ENCODE results near the gene MMP25. TPM values are rescaled to one million over a fixed set of nuclear protein-coding genes. Genes with fewer than 3 reads are reported as not detected.

Gene MMP25
- total RNA-seq, 1 experiment from 2014 or later = 0.06 TPM

DNA sequence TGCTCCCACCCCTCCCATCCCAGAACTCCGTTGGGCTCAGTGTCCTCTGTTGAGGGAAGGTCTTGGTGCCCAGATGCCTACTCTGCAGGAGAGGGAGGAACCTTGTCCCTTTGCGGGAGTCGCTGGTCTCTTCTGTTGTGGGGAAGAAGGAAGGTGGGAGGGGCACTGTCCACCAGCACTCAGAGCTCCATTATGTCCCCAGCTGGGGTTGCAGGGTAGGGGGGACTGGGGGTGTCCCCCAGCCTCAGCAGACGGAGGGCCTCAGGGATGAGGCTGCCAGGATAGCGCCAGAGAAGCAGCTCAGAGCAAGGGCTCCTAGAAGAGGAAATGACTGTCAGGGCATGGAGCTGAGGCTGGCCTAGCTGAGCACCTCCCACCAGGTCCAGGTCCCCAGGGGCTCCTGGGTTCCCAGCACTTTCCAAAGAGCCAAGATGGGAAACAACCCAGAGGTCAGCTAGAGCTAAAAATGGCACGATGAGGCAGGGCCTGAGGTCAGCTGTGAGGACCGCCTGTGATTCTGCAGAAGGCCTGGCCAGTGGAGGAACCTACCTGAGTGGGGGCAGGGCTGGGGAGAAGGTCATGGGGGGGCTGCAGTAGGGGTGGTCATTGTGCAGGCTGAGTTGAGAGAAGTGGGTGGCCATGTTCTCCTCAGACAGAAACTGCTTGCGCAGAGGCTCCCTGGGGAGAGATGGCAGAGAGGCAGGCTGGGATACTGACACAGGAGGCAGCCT is 23.5 kb upstream of the MMP25 start:
- Histone ChIP-seq H3K27ac (peak overlapping the region; percentile 95), H3K27me3 (no peaks in the 10 kb centered on the region), H3K36me3 (peaks cover 7% of the 10 kb centered on the region), H3K4me3 (peak overlapping the region; percentile 95), H3K9me3 (replicated peaks) (no peaks in the 10 kb centered on the region), H3K4me1 (peaks cover 21% of the 10 kb centered on the region)
- peak; percentile 24 to 32 for DNase-seq

DNA sequence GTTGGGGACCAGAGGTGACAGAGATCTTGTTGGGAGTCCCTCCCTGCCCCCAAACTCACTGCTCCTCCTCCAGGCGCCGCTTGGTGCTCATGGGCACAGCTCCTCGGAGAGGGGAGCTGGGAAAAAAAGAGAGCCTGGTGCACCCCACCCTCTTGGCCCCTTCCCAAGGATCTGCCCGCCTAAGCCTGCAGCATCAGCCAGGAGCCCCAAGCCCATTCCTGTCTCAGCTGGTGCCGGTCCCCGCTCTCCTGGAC is 23.0 kb upstream of the MMP25 start:
- Histone ChIP-seq H3K9me3 (replicated peaks) (no peaks in the 10 kb centered on the region), H3K4me1 (peaks cover 21% of the 10 kb centered on the region)

GRCh38 chr16:3023669-3024478 is 22.5 kb upstream of the MMP25 start, which contains the start of the genes HCFC1R1 and THOC6:
TSS of gene HCFC1R1 (minus strand) at chr16:3023942. CDS start at chr16:3023941, 1 bp downstream.
TSS of gene THOC6 (plus strand) at chr16:3024035. CDS start at chr16:3024327, 292 bp downstream.
- Histone ChIP-seq H3K27ac (peak within 1 kb of the TSS; percentile 95), H3K4me1 (peaks cover 21% of the 10 kb centered on the region), H3K4me3 (peak within 1 kb of the TSS; percentile 95), H3K9me3 (replicated peaks) (no peaks in the 10 kb centered on the region), H3K36me3 (peaks cover 7% of the 10 kb centered on the region), H3K27me3 (no peaks in the 10 kb centered on the region)
- DNase-seq = peak; percentile 98

More for the DNA sequence above, 23.0 kb upstream of the MMP25 start:
- DNase-seq = no peak
- Histone ChIP-seq H3K4me3 (peak overlapping the region; percentile 95), H3K27ac (peak overlapping the region; percentile 95; the same call in 1 of the 2 replicates), H3K27me3 (no peaks in the 10 kb centered on the region), H3K36me3 (peaks cover 7% of the 10 kb centered on the region)

- Histone ChIP-seq H3K4me3 (no peak overlapping the region), H3K9me3 (replicated peaks) (no peaks in the 10 kb centered on the region), H3K36me3 (peaks cover 7% of the 10 kb centered on the region), H3K27ac (no peak overlapping the region), H3K27me3 (no peaks in the 10 kb centered on the region), H3K4me1 (peaks cover 21% of the 10 kb centered on the region)
- no peak for DNase-seq
Observed at GRCh38 chr16:3025032-3026002, 21.0 kb upstream of the MMP25 start.

DNA sequence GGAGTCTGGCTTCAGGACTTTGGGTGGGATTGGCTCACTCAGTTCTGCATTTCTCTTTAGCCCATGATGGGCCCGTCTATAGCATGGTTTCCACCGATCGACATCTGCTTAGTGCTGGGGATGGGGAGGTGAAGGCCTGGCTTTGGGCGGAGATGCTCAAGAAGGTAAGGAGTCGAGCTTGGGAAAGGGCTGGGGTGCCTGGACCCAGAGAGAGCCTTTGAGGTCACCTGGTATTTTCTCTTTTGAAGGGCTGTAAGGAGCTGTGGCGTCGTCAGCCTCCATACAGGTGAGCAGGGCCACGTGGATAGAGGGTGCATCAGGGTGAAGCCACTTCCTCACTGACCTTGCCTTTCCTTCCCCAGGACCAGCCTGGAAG is 20.4 kb upstream of the MMP25 start:
- Histone ChIP-seq H3K4me3 (no peak overlapping the region), H3K27ac (no peak overlapping the region), H3K4me1 (peaks cover 28% of the 10 kb centered on the region), H3K27me3 (no peaks in the 10 kb centered on the region), H3K36me3 (peaks cover 7% of the 10 kb centered on the region), H3K9me3 (replicated peaks) (no peaks in the 10 kb centered on the region)
- no peak for DNase-seq

DNA sequence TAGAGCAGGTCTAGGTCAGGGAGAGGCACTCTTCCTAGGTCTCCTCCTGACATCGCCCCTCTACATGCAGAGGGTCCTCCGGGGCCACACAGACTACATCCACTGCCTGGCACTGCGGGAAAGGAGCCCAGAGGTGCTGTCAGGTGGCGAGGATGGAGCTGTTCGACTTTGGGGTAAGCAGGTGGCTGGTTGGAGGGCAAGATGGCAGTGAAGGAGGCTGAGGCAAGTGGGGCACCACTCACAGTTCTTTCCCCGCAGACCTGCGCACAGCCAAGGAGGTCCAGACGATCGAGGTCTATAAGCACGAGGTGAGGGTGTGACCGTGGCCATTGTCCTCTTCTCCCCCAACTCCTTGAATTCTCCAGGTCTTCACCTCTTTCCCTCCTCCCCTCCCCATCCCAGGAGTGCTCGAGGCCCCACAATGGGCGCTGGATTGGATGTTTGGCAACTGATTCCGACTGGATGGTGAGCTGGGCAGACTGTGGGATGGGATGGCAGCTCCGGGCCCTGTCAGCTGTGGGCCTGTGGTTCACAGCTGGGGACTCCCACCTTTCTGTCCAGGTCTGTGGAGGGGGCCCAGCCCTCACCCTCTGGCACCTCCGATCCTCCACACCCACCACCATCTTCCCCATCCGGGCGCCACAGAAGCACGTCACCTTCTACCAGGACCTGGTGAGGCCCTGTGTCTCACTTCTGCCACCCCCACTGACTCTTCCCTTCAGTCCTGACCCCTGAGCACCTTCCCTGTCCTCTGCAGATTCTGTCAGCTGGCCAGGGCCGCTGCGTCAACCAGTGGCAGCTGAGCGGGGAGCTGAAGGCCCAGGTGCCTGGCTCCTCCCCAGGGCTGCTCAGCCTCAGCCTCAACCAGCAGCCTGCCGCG is 19.5 kb upstream of the MMP25 start:
- Histone ChIP-seq H3K27me3 (peaks cover 5% of the 10 kb centered on the region), H3K4me1 (peaks cover 35% of the 10 kb centered on the region), H3K4me3 (no peak overlapping the region), H3K36me3 (peaks cover 7% of the 10 kb centered on the region; the same call in 1 of the 2 replicates), H3K9me3 (replicated peaks) (no peaks in the 10 kb centered on the region), H3K27ac (peak overlapping the region; percentile 22)
- no peak for DNase-seq

- DNase-seq = peak; percentile 63 to 66
- Histone ChIP-seq H3K27me3 (peaks cover 11% of the 10 kb centered on the region), H3K27ac (peak overlapping the region; percentile 22), H3K36me3 (peaks cover 6% of the 10 kb centered on the region; the same call in 1 of the 2 replicates), H3K4me3 (no peak overlapping the region), H3K9me3 (replicated peaks) (no peaks in the 10 kb centered on the region), H3K4me1 (peaks cover 33% of the 10 kb centered on the region)
Observed at GRCh38 chr16:3027489-3027795, 18.9 kb upstream of the MMP25 start.

- peaks cover 26% of the 10 kb centered on the region for H3K4me1 ChIP-seq
- H3K36me3 ChIP-seq = no peaks in the 10 kb centered on the region
- H3K4me3 ChIP-seq = no peak overlapping the region
- H3K27me3 ChIP-seq = peaks cover 11% of the 10 kb centered on the region
- DNase-seq = peak in 1 of 2 experiments; percentile 38
- no peak overlapping the region for H3K27ac ChIP-seq
- no peaks in the 10 kb centered on the region for H3K9me3 ChIP-seq (replicated peaks)
Observed at GRCh38 chr16:3027983-3028715, 18.2 kb upstream of the MMP25 start.

GRCh38 chr16:3028716-3029319 is 17.5 kb upstream of the MMP25 start:
- Histone ChIP-seq H3K4me1 (peaks cover 25% of the 10 kb centered on the region), H3K9me3 (replicated peaks) (no peaks in the 10 kb centered on the region), H3K27ac (no peak overlapping the region), H3K27me3 (peaks cover 11% of the 10 kb centered on the region), H3K4me3 (no peak overlapping the region), H3K36me3 (no peaks in the 10 kb centered on the region)
- DNase-seq = no peak

DNA sequence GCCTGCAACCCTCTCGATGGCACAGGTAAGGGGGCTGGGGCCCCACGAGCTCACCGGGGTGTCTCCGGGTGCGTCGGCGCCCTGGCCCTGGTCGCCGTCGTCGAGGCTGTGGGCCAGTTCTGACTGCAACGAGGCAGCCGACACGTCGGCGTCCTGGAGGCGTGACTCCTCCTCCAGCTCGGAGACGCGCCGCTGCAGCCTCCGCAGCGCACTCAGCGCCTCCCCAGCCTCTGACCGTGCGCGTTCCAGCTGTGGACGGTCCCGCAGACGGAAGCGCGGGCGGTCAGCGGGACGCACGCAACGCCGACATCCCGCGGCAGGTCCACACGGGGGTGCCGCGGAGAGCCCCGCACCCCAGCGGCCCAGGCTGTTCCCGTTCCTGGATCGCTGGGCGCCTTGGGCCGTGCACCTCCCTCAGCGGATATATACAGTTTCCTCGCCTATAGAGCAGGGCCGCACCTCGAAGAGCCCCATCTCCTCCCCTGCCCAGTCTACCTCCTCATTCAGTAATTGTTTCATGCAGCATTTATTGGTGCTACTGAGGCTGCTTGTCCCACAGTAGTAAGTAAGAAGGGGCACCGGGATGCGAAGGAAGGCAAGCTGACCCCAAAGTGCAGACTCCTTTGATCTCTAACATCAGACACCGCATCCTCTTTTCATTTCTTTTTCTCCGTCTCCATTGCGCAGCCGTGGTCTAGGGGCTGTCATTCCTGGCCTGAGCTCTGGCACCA is 16.7 kb upstream of the MMP25 start:
- H3K4me1 ChIP-seq = peaks cover 25% of the 10 kb centered on the region
- H3K27ac ChIP-seq = no peak overlapping the region
- H3K36me3 ChIP-seq = no peaks in the 10 kb centered on the region
- peaks cover 18% of the 10 kb centered on the region for H3K27me3 ChIP-seq
- no peaks in the 10 kb centered on the region for H3K9me3 ChIP-seq (replicated peaks)
- H3K4me3 ChIP-seq = no peak overlapping the region
- no peak for DNase-seq

DNA sequence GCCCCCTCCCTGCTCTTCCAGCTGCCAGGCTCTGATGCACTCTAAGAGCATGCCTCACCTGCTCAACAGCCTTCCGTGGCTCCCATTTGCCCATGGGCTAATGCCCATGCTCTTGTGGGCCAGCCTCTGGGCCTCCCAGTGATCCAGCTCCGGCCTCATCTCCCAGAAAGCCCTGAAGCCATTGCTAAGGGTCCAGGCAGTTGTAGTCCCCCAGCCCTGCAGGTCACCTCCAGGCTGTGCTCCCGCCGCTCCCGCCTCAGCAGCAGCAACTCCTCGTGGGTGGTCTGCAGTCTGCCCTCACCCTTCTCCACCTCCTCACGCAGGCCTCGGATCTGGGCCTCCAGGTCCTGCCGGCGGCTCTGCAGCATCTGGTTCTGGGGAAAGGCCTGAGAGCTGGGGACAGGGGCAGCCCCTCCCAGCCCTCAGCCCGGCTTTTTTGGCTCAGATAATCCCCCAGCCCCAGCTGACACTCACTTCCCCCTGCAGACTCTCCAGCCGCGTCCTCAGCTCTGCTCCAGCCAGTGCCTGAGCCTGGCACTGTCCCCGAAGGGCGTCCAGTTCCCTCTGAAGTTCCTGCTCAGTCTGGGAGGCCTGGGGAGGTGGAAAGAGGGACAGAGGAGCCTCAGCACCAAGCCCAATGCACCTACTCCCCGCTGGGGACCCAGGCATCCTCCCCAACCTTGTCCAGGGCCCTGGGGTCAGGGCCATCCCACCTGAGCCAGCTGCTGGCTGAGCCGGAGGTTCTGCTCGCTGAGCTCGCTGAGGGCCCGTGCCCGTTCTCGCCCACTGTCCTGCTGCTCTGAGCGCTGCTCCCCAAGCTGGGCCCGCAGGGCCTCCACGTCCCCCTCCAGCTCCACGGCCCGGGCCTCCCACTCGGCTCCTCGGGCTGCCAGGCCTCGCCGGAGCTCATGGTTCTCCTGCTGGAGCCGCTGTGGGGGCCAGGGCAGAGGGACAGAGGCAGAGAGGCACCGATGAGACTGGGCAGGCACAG is 15.8 kb upstream of the MMP25 start:
- H3K4me3 ChIP-seq = no peak overlapping the region
- H3K27me3 ChIP-seq = peaks cover 21% of the 10 kb centered on the region
- DNase-seq = peak; percentile 22 to 25
- no peak overlapping the region for H3K27ac ChIP-seq
- H3K4me1 ChIP-seq = peaks cover 25% of the 10 kb centered on the region
- no peaks in the 10 kb centered on the region for H3K9me3 ChIP-seq (replicated peaks)
- no peaks in the 10 kb centered on the region for H3K36me3 ChIP-seq

GRCh38 chr16:3032624-3033023 is 13.7 kb upstream of the MMP25 start:
- no peak overlapping the region for H3K27ac ChIP-seq
- peaks cover 18% of the 10 kb centered on the region for H3K4me1 ChIP-seq
- DNase-seq = no peak
- no peaks in the 10 kb centered on the region for H3K9me3 ChIP-seq (replicated peaks)
- peaks cover 36% of the 10 kb centered on the region for H3K27me3 ChIP-seq
- H3K4me3 ChIP-seq = no peak overlapping the region
- H3K36me3 ChIP-seq = no peaks in the 10 kb centered on the region

Measured in SJCRH30 (cell line).